Loucy (cell line): Measurements from ENCODE around the gene SOX8.

ENCODE experiments used
- H2AFZ ChIP-seq: fragments of 200-600 bp; sonication (generic); 2 replicates; pipeline ENCODE4 v1.6.0; 2016; ENCODE audit warnings: antibody characterized with exemption, mild to moderate bottlenecking, low read length, moderate library complexity
- H3F3A ChIP-seq: fragments of 200-600 bp; 2 replicates; pipeline ENCODE4 v1.6.0; 2016; ENCODE audit warnings: antibody characterized with exemption, low read depth, mild to moderate bottlenecking
- H3K27me3 ChIP-seq: fragments of 200-600 bp; sonication (generic); 2 replicates; pipeline ENCODE4 v1.6.1; 2014; ENCODE audit warnings: low read length, mild to moderate bottlenecking; ENCODE audit not compliant: insufficient read depth, poor library complexity, severe bottlenecking
- H3K36me3 ChIP-seq: fragments of 200-600 bp; sonication (generic); 2 replicates; pipeline ENCODE4 v1.6.1; 2016; ENCODE audit warnings: low read length; ENCODE audit not compliant: insufficient read depth
- H3K4me1 ChIP-seq: fragments of 200-600 bp; sonication (generic); 2 replicates; pipeline ENCODE4 v1.5.1; 2014; ENCODE audit warnings: low read length, mild to moderate bottlenecking; ENCODE audit not compliant: insufficient read depth, poor library complexity, severe bottlenecking
- H3K4me2 ChIP-seq: fragments of 200-600 bp; sonication (generic); 2 replicates; pipeline ENCODE4 v1.6.0; 2014; ENCODE audit warnings: antibody characterized with exemption, low read length, low read depth, mild to moderate bottlenecking; ENCODE audit not compliant: poor library complexity, severe bottlenecking
- H3K4me3 ChIP-seq: fragments of 200-600 bp; sonication (generic); 2 replicates; pipeline ENCODE4 v1.5.1; 2014; ENCODE audit warnings: low read length, mild to moderate bottlenecking, mixed read lengths; ENCODE audit not compliant: poor library complexity, severe bottlenecking
- H3K79me2 ChIP-seq: fragments of 200-600 bp; sonication (generic); 2 replicates; pipeline ENCODE4 v1.6.1; 2014; ENCODE audit warnings: low read length; ENCODE audit not compliant: insufficient read depth
- H3K9ac ChIP-seq: fragments of 200-600 bp; sonication (generic); 2 replicates; pipeline ENCODE4 v1.6.0; 2014; ENCODE audit warnings: mild to moderate bottlenecking, low read depth, low read length, moderate library complexity; ENCODE audit not compliant: poor library complexity, severe bottlenecking
- H3K9me2 ChIP-seq: fragments of 200-600 bp; sonication (generic); replicated peaks from 2 replicates; pipeline ENCODE4 v1.6.1; 2016; ENCODE audit warnings: low read depth, low read length, mixed read lengths
- H3K9me3 ChIP-seq: fragments of 200-600 bp; sonication (generic); 2 replicates; pipeline ENCODE4 v1.6.1; 2014; ENCODE audit warnings: mild to moderate bottlenecking, antibody characterized with exemption, low read length, low read depth; ENCODE audit not compliant: insufficient read depth
- H4K20me1 ChIP-seq: fragments of 200-600 bp; sonication (generic); 2 replicates; pipeline ENCODE4 v1.6.0; 2014; ENCODE audit warnings: antibody characterized with exemption, low read length, mild to moderate bottlenecking; ENCODE audit not compliant: insufficient read depth, poor library complexity, severe bottlenecking
- EZH2phosphoT487 ChIP-seq: fragments of 200-600 bp; IDR thresholded peaks from 2 replicates; pipeline ENCODE4 v1.6.1; 2018; ENCODE audit warnings: antibody characterized with exemption, mild to moderate bottlenecking, moderate library complexity, borderline replicate concordance
- TF ChIP-seq, protein P1 (sequence below): fragments of 200-600 bp; sonication (generic); conservative IDR thresholded peaks from 2 replicates; pipeline ENCODE4 v1.5.1; 2014; ENCODE audit warnings: mild to moderate bottlenecking, antibody characterized with exemption, low read length

SOX8 gene

DNA sequence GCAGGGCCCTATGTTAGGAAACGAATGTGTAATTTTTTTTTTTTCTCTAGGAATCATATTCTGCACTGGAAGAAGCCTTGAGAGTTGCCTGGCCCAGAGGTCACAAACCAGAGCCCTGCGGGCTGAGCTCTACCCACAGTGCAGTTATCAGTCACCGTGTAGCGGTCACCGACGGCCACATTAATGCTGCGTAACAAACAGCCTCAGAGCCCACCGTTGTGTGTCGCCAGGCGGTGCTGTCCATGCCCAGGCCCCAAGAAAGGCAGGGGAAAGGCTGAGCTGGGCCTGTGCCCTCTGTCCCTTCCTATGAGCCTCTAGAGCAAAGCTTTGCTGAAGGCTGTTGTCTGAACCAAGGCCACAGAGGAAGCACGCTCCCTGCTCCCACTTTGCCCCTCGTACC lies 6.3 kb upstream of the SOX8 start:
- no peaks in the 10 kb centered on the region for H3K9me2 ChIP-seq
- no peaks in the 10 kb centered on the region for H3K36me3 ChIP-seq
- H3K9me3 ChIP-seq = no peaks in the 10 kb centered on the region
- H3F3A ChIP-seq = no peaks in the 10 kb centered on the region
- no peaks in the 10 kb centered on the region for H3K4me1 ChIP-seq
- H3K27me3 ChIP-seq = no peaks in the 10 kb centered on the region
- no peak overlapping the region for H3K9ac ChIP-seq
- no peak overlapping the region for H3K4me2 ChIP-seq
- no peaks in the 10 kb centered on the region for H3K79me2 ChIP-seq
- no peaks in the 10 kb centered on the region for H4K20me1 ChIP-seq
- no peak overlapping the region for H3K4me3 ChIP-seq
- no peak for TF ChIP-seq EZH2phosphoT487
- TF ChIP-seq, protein P1, sequence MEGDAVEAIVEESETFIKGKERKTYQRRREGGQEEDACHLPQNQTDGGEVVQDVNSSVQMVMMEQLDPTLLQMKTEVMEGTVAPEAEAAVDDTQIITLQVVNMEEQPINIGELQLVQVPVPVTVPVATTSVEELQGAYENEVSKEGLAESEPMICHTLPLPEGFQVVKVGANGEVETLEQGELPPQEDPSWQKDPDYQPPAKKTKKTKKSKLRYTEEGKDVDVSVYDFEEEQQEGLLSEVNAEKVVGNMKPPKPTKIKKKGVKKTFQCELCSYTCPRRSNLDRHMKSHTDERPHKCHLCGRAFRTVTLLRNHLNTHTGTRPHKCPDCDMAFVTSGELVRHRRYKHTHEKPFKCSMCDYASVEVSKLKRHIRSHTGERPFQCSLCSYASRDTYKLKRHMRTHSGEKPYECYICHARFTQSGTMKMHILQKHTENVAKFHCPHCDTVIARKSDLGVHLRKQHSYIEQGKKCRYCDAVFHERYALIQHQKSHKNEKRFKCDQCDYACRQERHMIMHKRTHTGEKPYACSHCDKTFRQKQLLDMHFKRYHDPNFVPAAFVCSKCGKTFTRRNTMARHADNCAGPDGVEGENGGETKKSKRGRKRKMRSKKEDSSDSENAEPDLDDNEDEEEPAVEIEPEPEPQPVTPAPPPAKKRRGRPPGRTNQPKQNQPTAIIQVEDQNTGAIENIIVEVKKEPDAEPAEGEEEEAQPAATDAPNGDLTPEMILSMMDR = no peak
- no peak overlapping the region for H2AFZ ChIP-seq

DNA sequence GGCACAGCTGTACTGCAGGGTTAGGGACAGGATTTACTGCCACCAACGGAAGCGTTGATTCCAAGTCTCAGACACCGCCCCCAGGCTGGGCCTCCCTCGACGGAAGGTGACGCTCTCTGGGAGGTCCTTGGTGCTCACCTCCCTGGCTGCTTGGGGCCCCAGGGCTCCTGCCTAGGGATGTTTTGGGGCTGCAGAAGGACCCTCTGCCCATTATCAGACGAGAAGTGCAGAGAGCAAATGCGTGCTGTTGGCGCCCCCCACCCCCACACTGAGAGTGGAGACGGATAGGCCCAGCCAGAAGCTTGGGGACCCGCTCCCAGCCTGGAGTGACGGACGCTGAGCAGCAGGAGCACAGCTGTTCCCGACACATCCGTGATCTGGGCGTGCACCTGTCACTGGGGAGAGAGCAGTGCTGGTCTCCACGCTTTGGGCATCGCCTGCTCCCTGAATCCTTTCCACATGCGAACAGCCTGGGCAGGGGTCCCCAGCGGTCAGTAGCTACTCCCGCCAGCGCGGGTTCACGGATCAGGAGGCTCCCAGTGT lies 5.1 kb upstream of the SOX8 start:
- H3K79me2 ChIP-seq = no peaks in the 10 kb centered on the region
- no peaks in the 10 kb centered on the region for H3K9me2 ChIP-seq
- H3K9ac ChIP-seq = no peak overlapping the region
- no peak for TF ChIP-seq EZH2phosphoT487
- TF ChIP-seq, protein P1 = no peak
- no peak overlapping the region for H3K4me3 ChIP-seq
- no peaks in the 10 kb centered on the region for H3K9me3 ChIP-seq
- no peaks in the 10 kb centered on the region for H3F3A ChIP-seq
- H3K4me1 ChIP-seq = no peaks in the 10 kb centered on the region
- no peaks in the 10 kb centered on the region for H3K27me3 ChIP-seq
- H3K36me3 ChIP-seq = no peaks in the 10 kb centered on the region
- no peak overlapping the region for H3K4me2 ChIP-seq
- H4K20me1 ChIP-seq = no peaks in the 10 kb centered on the region
- no peak overlapping the region for H2AFZ ChIP-seq

- H3K4me2 ChIP-seq = no peak overlapping the region
- no peaks in the 10 kb centered on the region for H4K20me1 ChIP-seq
- H3K27me3 ChIP-seq = no peaks in the 10 kb centered on the region
- no peaks in the 10 kb centered on the region for H3K79me2 ChIP-seq
- H3K4me3 ChIP-seq = no peak overlapping the region
- H2AFZ ChIP-seq = no peak overlapping the region
- no peaks in the 10 kb centered on the region for H3K4me1 ChIP-seq
- no peaks in the 10 kb centered on the region for H3K36me3 ChIP-seq
- no peaks in the 10 kb centered on the region for H3K9me3 ChIP-seq
- TF ChIP-seq, protein P1 = no peak
- TF ChIP-seq EZH2phosphoT487 = no peak
- no peaks in the 10 kb centered on the region for H3F3A ChIP-seq
- H3K9me2 ChIP-seq = no peaks in the 10 kb centered on the region
- H3K9ac ChIP-seq = no peak overlapping the region
Measured at GRCh38 chr16:977081-977701, 4.4 kb upstream of the SOX8 start.
